HG03095 (cell line): ENCODE results near the gene LNX1.

Source experiments
- ATAC-seq: cut with Tn5 transposase; IDR thresholded peaks from one replicate; pipeline ENCODE4 v1.9.1; 2021; ENCODE audit warnings: moderate library complexity; ENCODE audit not compliant: unreplicated experiment

LNX1 gene

GRCh38 chr4:53601251-53601764, 10.0 kb upstream of the LNX1 start:
- ATAC-seq = no peak

GRCh38 chr4:53599632-53600031, 8.3 kb upstream of the LNX1 start:
- peak; percentile 59 for ATAC-seq

GRCh38 chr4:53598901-53599300, 7.6 kb upstream of the LNX1 start:
- no peak for ATAC-seq

- no peak for ATAC-seq
Measured at GRCh38 chr4:53598483-53598882, 7.2 kb upstream of the LNX1 start.

- no peak for ATAC-seq
Measured at GRCh38 chr4:53596901-53597300, 5.6 kb upstream of the LNX1 start.

GRCh38 chr4:53595834-53596233, 4.5 kb upstream of the LNX1 start:
- no peak for ATAC-seq

GRCh38 chr4:53595204-53595603, 3.9 kb upstream of the LNX1 start:
- ATAC-seq = no peak

- no peak for ATAC-seq
Measured at GRCh38 chr4:53593765-53594164, 2.5 kb upstream of the LNX1 start.

- no peak for ATAC-seq
Measured at GRCh38 chr4:53592686-53593501, 1.6 kb upstream of the LNX1 start.

- ATAC-seq = no peak
Measured at GRCh38 chr4:53592122-53592521, 836 bp upstream of the LNX1 start.

GRCh38 chr4:53590187-53590586, 1.1 kb downstream of the LNX1 start:
- ATAC-seq = no peak

GRCh38 chr4:53589511-53589910, 1.8 kb downstream of the LNX1 start:
- ATAC-seq = no peak

- ATAC-seq = no peak
Measured at GRCh38 chr4:53587135-53587534, 4.2 kb downstream of the LNX1 start.

GRCh38 chr4:53586121-53586816, 5.0 kb downstream of the LNX1 start:
- no peak for ATAC-seq

- ATAC-seq = no peak
Measured at GRCh38 chr4:53584658-53585057, 6.6 kb downstream of the LNX1 start.

GRCh38 chr4:53583513-53583912, 7.8 kb downstream of the LNX1 start:
- ATAC-seq = no peak

GRCh38 chr4:53582194-53582593, 9.1 kb downstream of the LNX1 start:
- ATAC-seq = no peak

GRCh38 chr4:53580274-53580673, 11.0 kb downstream of the LNX1 start:
- ATAC-seq = no peak

GRCh38 chr4:53579826-53580225, 11.5 kb downstream of the LNX1 start:
- ATAC-seq = no peak

GRCh38 chr4:53576676-53577372, 14.5 kb downstream of the LNX1 start:
- no peak for ATAC-seq

GRCh38 chr4:53576071-53576617, 15.1 kb downstream of the LNX1 start:
- ATAC-seq = no peak
